Measurements from ENCODE around the gene DST.

The DST gene

GRCh38 chr6:56608332-56608731 lies 34.4 kb downstream of the DST start:
- TF ChIP-seq CTCF (conservative IDR thresholded peaks at IDR 0.05; ENCODE audit: low read length) (no peak), EZH2phosphoT487 (IDR thresholded peaks at IDR 0.05; ENCODE audit: borderline replicate concordance) (no peak)
- Histone ChIP-seq H3K4me1 (ENCODE audit: insufficient read depth, low read length, poor library complexity, severe bottlenecking) (no peaks in the 10 kb centered on the region), H3K9ac (ENCODE audit: low read depth, low read length, poor library complexity, severe bottlenecking) (no peak overlapping the region), H3K36me3 (ENCODE audit: insufficient read depth, low read length) (no peaks in the 10 kb centered on the region), H3K9me2 (replicated peaks; ENCODE audit: low read depth, low read length) (no peaks in the 10 kb centered on the region), H3K79me2 (ENCODE audit: insufficient read depth, low read length) (no peaks in the 10 kb centered on the region), H3K9me3 (ENCODE audit: insufficient read depth, low read depth, low read length) (no peaks in the 10 kb centered on the region), H3K4me2 (ENCODE audit: low read depth, low read length, poor library complexity, severe bottlenecking) (no peak overlapping the region), H2AFZ (ENCODE audit: low read length) (no peak overlapping the region), H3K27me3 (ENCODE audit: insufficient read depth, low read length, poor library complexity, severe bottlenecking) (no peaks in the 10 kb centered on the region), H3K4me3 (ENCODE audit: low read length, poor library complexity, severe bottlenecking) (no peak overlapping the region), H4K20me1 (ENCODE audit: insufficient read depth, low read length, poor library complexity, severe bottlenecking) (no peaks in the 10 kb centered on the region), H3F3A (ENCODE audit: low read depth) (no peaks in the 10 kb centered on the region)

GRCh38 chr6:56607111-56607752 lies 35.5 kb downstream of the DST start:
- no peak for TF ChIP-seq EZH2phosphoT487 (IDR thresholded peaks at IDR 0.05; ENCODE audit: borderline replicate concordance)
- TF ChIP-seq CTCF (conservative IDR thresholded peaks at IDR 0.05; ENCODE audit: low read length), result no peak
- no peaks in the 10 kb centered on the region for H4K20me1 ChIP-seq (ENCODE audit: insufficient read depth, low read length, poor library complexity, severe bottlenecking)
- H3K4me2 ChIP-seq (ENCODE audit: low read depth, low read length, poor library complexity, severe bottlenecking), result no peak overlapping the region
- H3K9me3 ChIP-seq (ENCODE audit: insufficient read depth, low read depth, low read length), result no peaks in the 10 kb centered on the region
- H3K9ac ChIP-seq (ENCODE audit: low read depth, low read length, poor library complexity, severe bottlenecking), result no peak overlapping the region
- H3K4me1 ChIP-seq (ENCODE audit: insufficient read depth, low read length, poor library complexity, severe bottlenecking), result no peaks in the 10 kb centered on the region
- H3K4me3 ChIP-seq (ENCODE audit: low read length, poor library complexity, severe bottlenecking), result no peak overlapping the region
- no peak overlapping the region for H2AFZ ChIP-seq (ENCODE audit: low read length)
- H3K27me3 ChIP-seq (ENCODE audit: insufficient read depth, low read length, poor library complexity, severe bottlenecking), result no peaks in the 10 kb centered on the region
- no peaks in the 10 kb centered on the region for H3F3A ChIP-seq (ENCODE audit: low read depth)
- no peaks in the 10 kb centered on the region for H3K36me3 ChIP-seq (ENCODE audit: insufficient read depth, low read length)
- H3K9me2 ChIP-seq (replicated peaks; ENCODE audit: low read depth, low read length), result no peaks in the 10 kb centered on the region
- H3K79me2 ChIP-seq (ENCODE audit: insufficient read depth, low read length), result no peaks in the 10 kb centered on the region

- Histone ChIP-seq H3K4me3 (ENCODE audit: low read length, poor library complexity, severe bottlenecking) (no peak overlapping the region), H3K9ac (ENCODE audit: low read depth, low read length, poor library complexity, severe bottlenecking) (no peak overlapping the region), H3K4me2 (ENCODE audit: low read depth, low read length, poor library complexity, severe bottlenecking) (no peak overlapping the region), H3K27me3 (ENCODE audit: insufficient read depth, low read length, poor library complexity, severe bottlenecking) (no peaks in the 10 kb centered on the region), H3F3A (ENCODE audit: low read depth) (no peaks in the 10 kb centered on the region), H3K79me2 (ENCODE audit: insufficient read depth, low read length) (no peaks in the 10 kb centered on the region), H3K9me2 (replicated peaks; ENCODE audit: low read depth, low read length) (no peaks in the 10 kb centered on the region), H3K4me1 (ENCODE audit: insufficient read depth, low read length, poor library complexity, severe bottlenecking) (no peaks in the 10 kb centered on the region), H2AFZ (ENCODE audit: low read length) (no peak overlapping the region), H3K36me3 (ENCODE audit: insufficient read depth, low read length) (no peaks in the 10 kb centered on the region; the same call in 1 of the 2 replicates), H3K9me3 (ENCODE audit: insufficient read depth, low read depth, low read length) (no peaks in the 10 kb centered on the region), H4K20me1 (ENCODE audit: insufficient read depth, low read length, poor library complexity, severe bottlenecking) (no peaks in the 10 kb centered on the region)
- TF ChIP-seq CTCF (conservative IDR thresholded peaks at IDR 0.05; ENCODE audit: low read length) (no peak), EZH2phosphoT487 (IDR thresholded peaks at IDR 0.05; ENCODE audit: borderline replicate concordance) (no peak)
These were observed 37.3 kb downstream of the DST start for GRCh38 chr6:56605435-56605834.

Measured in Loucy (cell line).